Measurements from ENCODE around the gene YAF2. TPM values are rescaled to one million over a fixed set of nuclear protein-coding genes. Genes with fewer than 3 reads are reported as not detected.

Gene YAF2
- total RNA-seq, 1 experiment from 2014 or later = 12.2 TPM

DNA sequence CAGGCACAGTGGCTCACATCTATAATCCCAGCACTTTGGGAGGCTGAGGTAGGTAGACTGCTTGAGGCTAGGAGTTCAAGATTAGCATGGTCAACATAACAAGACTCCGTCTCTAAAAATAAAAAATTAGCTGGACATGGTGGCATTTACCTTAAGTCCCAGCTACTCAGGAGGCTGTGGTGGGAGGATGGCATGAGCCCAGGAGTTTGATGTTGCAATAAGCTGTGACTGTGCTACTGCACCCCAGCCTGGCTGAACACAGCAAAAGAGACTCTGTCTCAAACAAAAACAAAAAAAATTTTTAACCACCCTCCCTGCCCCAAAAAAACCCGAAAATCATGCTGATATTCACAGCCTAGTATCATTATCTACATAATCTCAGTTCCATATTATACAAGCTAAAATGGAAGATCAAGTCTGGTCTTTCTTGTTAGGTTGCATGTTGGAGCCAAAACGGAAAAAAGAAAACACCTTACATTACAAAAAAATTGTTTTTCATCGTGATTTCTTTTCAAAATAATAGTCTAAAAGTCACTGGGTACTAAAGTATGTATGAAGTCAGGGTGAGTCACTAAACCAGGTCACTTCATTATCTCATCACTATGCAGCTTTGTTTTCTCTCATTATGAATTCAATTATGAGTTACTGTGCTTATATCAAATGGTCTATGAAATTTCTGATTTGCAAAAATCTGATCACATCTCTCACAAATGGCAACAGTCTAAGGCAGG lies 107.2 kb downstream of the YAF2 start:
- in situ Hi-C loops (cut with HindIII; ENCODE audit: low pct_unique_long_range_greater_than_20kb, low sequenced_read_pairs) = loop anchor here (25.0 kb wide), 1 partner anchor 206 kb away; the partner anchor contains the start of genes PPHLN1 and ZCRB1
- DNase-seq (ENCODE audit: low read depth) = peak; percentile 49

DNA sequence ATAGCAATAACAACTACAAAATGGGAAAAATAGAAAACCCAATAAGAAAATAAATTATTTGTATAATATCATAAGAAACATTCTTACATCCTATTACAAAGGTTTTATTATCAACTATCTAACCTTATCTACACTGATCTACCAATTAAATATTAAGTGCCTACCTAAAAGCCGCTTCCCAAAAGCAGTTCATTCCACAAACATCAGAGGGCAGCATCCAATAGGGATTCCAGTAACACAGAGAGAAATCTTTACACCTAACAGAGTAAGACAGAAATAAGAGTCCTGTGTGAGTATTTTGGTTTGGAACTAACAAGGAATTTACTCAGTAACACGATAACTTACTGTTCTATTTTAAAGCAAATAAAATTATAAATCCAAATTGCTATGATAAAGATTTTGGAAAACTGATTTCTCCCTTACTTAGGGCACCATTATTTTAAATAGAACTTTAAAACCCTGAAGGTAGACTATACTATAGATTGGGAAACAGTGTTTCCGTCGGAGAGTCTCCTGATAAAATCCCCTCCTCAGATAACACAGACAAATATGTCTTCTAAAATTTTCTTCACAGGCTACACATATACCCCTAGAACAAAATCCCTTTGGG lies 108.3 kb downstream of the YAF2 start:
- DNase-seq (ENCODE audit: low read depth) = peak; percentile 63
- in situ Hi-C loops (cut with HindIII; ENCODE audit: low pct_unique_long_range_greater_than_20kb, low sequenced_read_pairs) = loop anchor here (25.0 kb wide), 1 partner anchor 208 kb away; the partner anchor contains the start of genes PPHLN1 and ZCRB1

DNA sequence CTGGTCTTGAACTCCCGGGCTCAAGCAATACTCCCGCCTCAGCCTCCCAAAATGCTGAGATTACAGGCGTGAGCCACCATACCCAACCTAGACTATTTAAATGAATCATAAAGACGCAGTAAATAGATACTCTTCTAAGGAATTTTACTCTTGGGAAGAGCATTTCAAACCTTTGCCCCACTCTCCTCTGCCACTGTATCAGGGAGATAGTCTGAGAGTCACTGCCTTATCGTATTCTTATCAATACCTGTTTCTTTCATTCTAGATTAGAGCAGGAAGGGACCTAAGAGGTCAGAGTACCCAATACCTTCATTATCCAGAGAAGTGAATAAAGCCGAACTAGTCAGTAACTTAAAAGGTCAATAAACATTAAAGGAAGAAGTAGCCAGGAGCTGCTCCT lies 109.2 kb downstream of the YAF2 start:
- no peak for DNase-seq (ENCODE audit: low read depth)
- in situ Hi-C loops (cut with HindIII; ENCODE audit: low pct_unique_long_range_greater_than_20kb, low sequenced_read_pairs) = loop anchor here (25.0 kb wide), 1 partner anchor 208 kb away; the partner anchor contains the start of genes PPHLN1 and ZCRB1

DNA sequence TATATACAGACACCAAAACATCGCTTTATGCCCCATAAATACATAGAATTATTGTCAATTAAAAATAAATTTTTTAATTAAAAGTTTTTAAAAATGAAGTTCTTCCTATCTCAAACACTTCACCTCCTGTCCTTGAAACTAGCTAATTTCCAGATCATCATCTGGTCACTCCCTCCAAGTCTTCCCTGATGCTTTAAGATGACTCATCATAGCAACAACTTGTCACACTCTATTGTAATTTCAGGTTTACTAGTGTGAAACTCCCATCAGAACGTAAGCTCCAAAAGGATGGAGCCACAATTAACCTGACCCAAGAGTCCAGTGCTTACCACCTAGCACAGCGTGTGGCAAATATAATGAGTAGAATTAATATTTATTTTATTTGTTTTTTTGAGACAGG lies 109.7 kb downstream of the YAF2 start:
- in situ Hi-C loops (cut with HindIII; ENCODE audit: low pct_unique_long_range_greater_than_20kb, low sequenced_read_pairs) = loop anchor here (25.0 kb wide), 1 partner anchor 209 kb away; the partner anchor contains the start of genes PPHLN1 and ZCRB1
- peak; percentile 39 for DNase-seq (ENCODE audit: low read depth)

DNA sequence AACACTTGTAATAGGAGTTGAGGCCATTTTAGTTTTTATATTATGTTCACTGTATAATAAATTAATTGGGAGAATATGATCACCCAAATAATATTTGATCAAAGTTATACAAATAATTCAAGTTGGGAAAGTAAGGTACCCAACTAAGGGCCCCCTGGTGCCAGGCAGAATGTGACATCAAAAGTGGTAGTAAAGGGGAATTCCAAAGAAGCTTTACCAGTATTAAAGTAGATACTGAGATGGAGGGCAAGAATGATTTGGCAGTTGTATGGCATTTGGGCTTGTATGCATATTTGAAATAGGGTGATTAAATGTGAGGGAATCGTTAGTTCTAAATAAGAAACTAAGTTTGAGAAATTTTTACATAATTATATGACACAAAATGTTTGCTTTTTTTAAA lies 111.1 kb downstream of the YAF2 start:
- in situ Hi-C loops (cut with HindIII; ENCODE audit: low pct_unique_long_range_greater_than_20kb, low sequenced_read_pairs) = loop anchor here (25.0 kb wide), 1 partner anchor 210 kb away; the partner anchor contains the start of genes PPHLN1 and ZCRB1
- no peak for DNase-seq (ENCODE audit: low read depth)

DNA sequence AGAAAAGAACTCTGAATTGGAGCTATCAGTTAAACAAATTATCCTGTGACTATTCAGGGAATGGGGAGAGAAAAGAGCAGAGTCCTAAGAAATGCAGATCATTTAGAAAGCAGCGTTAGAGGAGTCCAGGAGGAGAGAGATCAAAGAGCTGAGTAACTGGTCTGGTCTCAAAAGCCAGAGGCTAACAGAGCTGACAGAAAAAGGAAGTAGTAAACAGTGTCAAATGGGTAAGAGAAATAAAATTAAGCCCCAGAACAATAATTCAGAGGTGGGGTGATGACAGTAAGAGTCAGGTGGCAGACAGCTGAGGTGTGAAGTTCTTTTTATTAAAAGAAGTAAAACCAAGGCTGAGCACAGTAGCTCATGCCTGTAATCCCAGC lies 112.7 kb downstream of the YAF2 start:
- in situ Hi-C loops (cut with HindIII; ENCODE audit: low pct_unique_long_range_greater_than_20kb, low sequenced_read_pairs) = loop anchor here (25.0 kb wide), 1 partner anchor 212 kb away; the partner anchor contains the start of genes PPHLN1 and ZCRB1
- DNase-seq (ENCODE audit: low read depth) = no peak

DNA sequence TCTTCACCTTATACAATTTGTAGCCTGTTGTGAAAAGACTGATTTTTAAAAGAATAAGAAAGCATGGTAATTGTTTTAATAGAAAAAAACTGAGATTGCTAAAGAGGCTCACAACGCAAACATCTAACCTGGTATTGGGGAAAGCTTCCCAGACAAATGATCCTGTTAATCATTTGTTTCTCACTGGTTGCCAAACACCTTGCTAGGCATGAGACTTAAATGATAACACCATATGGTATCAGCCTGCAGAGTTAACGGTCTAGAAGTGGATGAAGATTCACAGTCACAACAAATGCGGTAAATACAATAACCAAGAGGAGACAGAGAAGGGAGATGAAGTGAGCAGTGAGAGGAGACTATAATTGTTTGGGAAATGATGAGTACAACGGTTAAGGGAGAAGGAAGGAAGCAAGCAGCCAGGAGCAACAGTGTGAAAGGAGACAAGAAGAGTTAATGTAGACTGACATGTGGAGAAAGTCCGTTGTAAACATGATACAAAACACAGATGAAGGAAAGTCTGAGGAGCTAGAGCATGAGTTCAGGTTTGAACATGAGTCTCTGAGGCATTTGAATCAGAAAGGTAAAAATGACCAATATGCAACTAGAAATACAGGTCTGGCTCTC lies 113.2 kb downstream of the YAF2 start:
- peak; percentile 52 for DNase-seq (ENCODE audit: low read depth)
- in situ Hi-C loops (cut with HindIII; ENCODE audit: low pct_unique_long_range_greater_than_20kb, low sequenced_read_pairs) = loop anchor here (25.0 kb wide), 1 partner anchor 212 kb away; the partner anchor contains the start of genes PPHLN1 and ZCRB1

DNA sequence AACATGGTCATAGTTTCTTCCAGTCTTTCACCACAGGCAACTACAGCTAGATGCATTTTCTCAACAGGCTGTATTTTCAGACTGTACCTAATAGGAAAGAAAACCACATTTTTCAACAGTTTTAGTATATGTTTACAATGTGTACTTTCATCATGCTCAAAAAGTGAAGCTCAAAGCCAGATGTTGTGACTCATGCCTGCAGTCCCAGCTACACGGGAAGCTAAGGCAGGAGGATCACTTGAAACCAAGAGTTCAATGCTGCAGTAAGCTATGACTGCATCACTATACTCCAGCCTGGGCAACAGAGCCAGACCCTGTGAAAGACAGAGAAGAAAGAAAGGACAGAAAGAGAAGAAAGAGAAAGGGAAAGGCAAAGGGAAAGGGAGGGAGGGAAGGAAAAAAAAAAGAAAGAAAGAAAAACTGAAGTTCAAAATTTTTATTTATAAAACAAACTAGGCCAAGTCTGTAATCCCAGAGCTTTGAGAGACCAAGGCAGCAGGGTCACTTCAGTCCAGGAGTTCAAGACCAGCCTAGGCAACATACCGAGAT lies 118.9 kb downstream of the YAF2 start:
- no peak for DNase-seq (ENCODE audit: low read depth)
- in situ Hi-C loops (cut with HindIII; ENCODE audit: low pct_unique_long_range_greater_than_20kb, low sequenced_read_pairs) = no loop called here

DNA sequence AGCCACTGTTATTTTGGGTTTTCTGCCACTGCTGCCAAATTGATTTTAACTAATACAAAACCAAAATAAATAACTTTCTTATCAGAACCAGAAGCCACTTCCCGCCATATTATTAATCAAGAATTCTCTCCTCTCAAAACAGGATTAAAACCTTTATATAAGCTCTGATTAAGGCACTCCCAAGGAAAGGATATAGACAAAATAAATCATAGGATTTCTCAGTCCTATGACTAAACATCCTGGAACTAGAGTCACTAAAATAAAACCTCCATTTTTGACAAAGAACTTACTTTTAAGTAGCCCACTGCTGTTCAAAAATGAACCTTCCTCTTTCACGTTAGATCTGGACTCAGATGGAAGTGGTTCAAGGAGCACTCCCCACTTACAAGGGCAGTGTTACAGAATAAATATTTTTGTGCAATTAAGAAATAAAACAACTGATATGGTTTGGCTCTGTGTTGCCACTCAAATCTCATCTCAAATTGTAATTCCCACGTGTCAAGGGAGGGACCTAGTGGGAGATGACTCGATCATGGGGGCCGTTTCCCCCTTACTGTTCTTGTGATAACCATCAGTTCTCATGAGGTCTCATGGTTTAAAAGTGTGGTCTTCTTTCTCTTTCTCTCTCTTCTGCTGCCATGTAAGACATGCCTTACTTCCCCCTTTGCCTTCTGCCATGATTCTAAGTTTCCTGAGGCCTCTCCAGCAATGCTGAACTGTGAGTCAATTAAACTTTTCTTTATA lies 119.7 kb downstream of the YAF2 start:
- in situ Hi-C loops (cut with HindIII; ENCODE audit: low pct_unique_long_range_greater_than_20kb, low sequenced_read_pairs) = no loop called here
- no peak for DNase-seq (ENCODE audit: low read depth)

DNA sequence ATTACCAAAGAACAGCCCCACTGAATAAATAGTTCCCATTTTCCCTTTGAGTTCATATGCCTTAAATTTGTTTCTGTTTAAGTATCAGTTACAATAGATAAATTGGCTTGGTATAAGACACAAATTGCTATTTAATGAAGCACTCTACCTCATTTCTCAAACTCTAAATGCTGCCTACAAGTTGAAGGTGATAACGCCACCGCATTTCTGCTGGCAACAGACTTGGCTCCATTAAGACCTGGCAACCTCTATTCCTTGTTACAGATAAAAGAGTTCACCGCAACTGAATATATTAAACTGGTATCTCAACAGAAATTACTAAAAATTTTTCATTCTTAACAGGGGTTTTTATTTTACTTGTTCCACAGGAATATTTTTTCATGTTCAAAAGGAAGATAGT lies 129.0 kb downstream of the YAF2 start:
- DNase-seq (ENCODE audit: low read depth) = no peak

More for the DNA sequence above, 129.0 kb downstream of the YAF2 start:
- in situ Hi-C loops (cut with HindIII; ENCODE audit: low pct_unique_long_range_greater_than_20kb, low sequenced_read_pairs) = no loop called here

Other genes starting within 250 kb of the YAF2 start
- 16.3 and 21.9 TPM in 2 replicates for gene GXYLT1, start 93.4 kb downstream of the YAF2 start, total RNA-seq (2014; rRNA removed; shearing (Covaris generic); ENCODE audit: low replicate concordance)
- 53.7 and 63.9 TPM in 2 replicates for gene ZCRB1, start 87.8 kb upstream of the YAF2 start, total RNA-seq (2014; rRNA removed; shearing (Covaris generic); ENCODE audit: low replicate concordance)
- gene PPHLN1, start 87.9 kb upstream of the YAF2 start, total RNA-seq (2014; rRNA removed; shearing (Covaris generic); ENCODE audit: low replicate concordance) = 31.0 and 53.1 TPM in 2 replicates

All from Caki2 (cell line).